HPDE6-E6E7 (cell line): ENCODE measurements around the gene RFT1.
A peak's percentile ranks its signal among the peaks of the same experiment; 100 is the strongest.

Source experiments
- DNase-seq: peaks from one replicate; pipeline ENCODE4 v3.0.0; 2011; ENCODE audit warnings: missing footprints; ENCODE audit errors: extremely low spot score

The RFT1 gene

DNA sequence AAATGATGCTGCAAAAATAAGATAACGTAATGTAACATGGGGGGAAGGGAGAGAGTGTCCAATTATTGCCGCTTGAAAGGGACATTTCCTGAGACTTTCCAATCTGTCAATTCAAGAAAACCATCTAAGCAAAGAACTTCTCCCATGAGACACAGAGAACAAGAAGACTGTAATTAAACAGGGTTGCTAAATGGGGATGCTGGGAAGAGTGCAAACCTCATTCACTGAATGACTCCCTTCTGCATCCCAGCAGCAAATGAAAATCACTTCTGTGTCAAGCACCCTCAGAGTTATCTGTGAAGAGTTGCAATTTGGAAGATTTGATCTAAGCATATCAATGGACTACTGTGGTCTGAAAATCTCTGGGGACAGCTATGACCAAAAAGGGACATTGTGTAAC is 3.6 kb downstream of the RFT1 start:
- DNase-seq: no peak

DNA sequence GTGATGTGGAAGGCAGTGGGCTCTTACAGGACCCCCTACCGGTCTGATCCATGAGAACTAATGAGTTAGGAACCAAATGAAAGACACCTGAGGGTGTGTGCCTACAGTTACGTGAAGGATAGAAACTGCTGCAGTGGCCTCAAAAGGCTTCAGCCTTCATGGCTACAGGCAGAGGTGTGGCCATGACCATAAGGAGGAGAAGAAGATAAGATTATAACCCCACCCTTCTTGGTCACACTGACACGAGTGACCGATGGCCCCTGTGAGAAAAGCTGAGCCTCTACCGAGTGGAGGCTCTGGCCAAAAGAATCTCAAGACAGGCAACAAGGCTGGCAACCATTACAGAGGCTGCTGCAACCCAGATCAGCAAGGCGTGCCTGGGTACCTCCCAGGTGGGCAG is 6.3 kb downstream of the RFT1 start:
- DNase-seq: no peak

DNA sequence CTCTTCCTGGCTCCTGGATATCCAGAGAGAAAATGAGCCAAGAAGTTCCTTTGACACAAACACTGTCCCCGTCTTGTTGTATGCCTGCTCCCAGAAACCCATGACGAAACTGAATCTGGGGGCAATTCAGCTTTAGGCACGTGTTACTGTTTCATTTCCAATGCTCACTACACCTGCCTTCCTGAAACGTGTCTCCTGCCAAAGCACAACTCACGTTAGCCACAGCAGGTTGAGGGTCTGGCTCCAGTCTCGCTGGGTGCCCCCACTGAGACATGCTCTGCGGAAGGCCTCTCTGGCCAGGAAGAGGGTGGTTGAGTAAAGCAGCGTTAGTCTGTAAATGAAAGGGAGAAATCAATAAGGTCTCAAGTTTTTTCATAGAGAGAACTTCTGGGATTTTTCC is 6.7 kb downstream of the RFT1 start:
- no peak for DNase-seq

DNA sequence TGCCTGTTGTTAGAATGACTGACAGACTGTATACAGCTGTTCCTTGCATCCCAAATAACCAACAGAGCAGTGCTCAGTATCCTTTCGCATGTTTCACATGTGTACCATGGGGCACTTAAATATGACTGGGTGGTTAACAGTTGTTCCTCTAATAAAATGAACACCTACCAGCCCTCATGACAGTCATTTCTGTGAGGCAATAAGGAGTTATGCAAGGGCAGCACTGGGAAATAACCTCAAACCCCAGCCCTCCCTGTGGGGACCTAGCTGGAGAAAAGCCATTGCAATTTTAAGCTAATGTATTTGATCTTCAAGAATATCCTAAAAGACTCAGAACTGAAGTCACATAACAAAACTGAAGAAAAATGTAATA is 7.3 kb downstream of the RFT1 start:
- no peak for DNase-seq

GRCh38 chr3:53122255-53122932 is 7.8 kb downstream of the RFT1 start:
- DNase-seq: no peak

DNA sequence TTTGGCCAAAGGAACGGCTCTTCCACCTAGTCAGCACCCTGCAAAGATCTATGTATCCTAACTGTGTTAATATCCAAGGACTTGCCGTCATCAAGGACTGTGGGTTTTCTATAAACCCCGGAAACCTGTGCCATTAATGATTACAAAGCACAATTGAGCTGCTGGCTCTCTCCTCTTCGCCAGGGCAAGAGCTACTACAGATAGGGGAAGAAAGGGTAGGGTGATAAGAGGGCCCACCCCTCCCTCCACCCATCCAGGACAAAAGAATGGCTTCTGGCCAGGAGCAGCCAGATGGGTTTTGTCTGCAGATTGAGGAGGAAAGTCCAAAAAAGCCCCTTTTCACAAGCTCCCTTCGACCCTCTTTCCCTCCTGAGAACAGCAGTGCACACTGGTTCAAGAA is 9.9 kb downstream of the RFT1 start:
- no peak for DNase-seq

- no peak for DNase-seq
Observed at GRCh38 chr3:53116956-53117355, 13.3 kb downstream of the RFT1 start.

- DNase-seq: peak; percentile 13
Observed at GRCh38 chr3:53114412-53115074, 15.7 kb downstream of the RFT1 start.

DNA sequence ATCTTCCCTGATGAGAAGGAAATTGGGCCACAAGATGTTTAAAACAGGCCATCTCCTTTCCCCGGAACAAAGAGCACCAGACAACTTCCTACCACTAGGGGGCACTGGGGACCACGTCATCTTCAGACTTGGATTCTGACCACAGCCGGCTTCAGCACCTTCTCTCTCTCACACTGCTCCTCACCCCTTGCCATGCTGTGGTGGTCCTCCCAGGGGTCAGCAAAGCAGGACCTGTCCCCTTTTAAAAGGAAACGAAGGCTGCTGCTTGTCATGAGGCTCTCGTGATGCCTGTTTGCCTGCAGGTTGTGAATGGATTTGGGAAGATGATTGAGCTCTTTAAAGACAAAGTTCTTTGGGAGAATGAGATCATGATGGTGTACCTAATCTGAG is 16.2 kb downstream of the RFT1 start:
- peak; percentile 33 for DNase-seq

DNA sequence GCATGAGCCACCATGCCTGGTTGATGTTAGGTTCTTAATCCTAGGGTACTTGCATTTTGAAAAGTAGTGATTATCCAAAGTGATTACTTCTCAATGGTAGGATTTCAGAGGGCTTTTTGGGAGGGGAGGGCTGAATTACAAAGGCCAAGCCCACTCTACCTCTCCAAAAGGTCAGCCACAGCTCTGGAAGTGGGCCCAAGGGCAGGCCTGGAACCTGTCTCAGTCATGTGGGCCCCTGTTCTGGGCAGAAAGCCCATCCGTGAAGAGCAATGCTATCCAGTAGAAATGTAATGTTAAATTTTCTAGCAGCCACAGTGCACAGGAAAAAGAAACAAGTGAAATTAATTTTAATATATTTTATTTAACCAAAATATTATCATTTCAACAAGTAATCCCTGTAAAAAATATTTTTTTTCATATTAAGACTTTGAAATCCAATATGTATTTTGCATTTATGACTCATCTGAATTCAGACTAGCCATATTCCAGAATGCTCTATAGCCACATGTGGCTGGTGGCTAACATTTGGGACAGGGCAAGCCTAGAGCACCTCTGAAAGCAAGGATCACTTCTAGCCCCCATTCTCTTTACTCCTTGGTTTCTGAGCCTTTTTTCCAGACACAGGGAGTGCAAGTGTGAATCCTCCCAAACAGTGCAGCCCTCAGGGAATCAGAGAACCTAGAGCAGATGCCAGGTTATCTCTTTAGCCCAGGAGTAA is 16.8 kb downstream of the RFT1 start:
- no peak for DNase-seq

- no peak for DNase-seq
Observed at GRCh38 chr3:53111822-53112221, 18.4 kb downstream of the RFT1 start.

- DNase-seq: no peak
Observed at GRCh38 chr3:53109891-53110771, 20.1 kb downstream of the RFT1 start.

DNA sequence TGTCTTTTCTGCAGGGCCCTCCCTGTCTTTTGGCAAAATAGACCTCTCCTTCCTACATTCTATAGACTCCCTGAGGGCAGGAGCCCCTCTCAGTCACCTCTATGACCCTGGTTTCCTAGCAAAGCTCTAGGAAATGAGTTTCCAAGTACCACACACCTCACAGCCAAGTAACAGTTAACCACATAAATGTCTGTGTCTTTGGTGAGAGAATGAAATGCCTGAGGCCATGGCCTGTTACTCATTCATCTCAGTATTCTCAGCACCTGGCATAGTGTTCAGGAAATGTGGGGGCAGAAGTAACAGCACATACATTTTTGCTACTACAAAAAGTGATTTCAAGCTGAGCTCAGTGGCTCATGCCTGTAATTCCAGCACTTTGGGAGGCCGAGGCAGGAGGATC is 21.0 kb downstream of the RFT1 start:
- DNase-seq: peak; percentile 46

- DNase-seq: no peak
Observed at GRCh38 chr3:53104762-53105161, 25.5 kb downstream of the RFT1 start.

DNA sequence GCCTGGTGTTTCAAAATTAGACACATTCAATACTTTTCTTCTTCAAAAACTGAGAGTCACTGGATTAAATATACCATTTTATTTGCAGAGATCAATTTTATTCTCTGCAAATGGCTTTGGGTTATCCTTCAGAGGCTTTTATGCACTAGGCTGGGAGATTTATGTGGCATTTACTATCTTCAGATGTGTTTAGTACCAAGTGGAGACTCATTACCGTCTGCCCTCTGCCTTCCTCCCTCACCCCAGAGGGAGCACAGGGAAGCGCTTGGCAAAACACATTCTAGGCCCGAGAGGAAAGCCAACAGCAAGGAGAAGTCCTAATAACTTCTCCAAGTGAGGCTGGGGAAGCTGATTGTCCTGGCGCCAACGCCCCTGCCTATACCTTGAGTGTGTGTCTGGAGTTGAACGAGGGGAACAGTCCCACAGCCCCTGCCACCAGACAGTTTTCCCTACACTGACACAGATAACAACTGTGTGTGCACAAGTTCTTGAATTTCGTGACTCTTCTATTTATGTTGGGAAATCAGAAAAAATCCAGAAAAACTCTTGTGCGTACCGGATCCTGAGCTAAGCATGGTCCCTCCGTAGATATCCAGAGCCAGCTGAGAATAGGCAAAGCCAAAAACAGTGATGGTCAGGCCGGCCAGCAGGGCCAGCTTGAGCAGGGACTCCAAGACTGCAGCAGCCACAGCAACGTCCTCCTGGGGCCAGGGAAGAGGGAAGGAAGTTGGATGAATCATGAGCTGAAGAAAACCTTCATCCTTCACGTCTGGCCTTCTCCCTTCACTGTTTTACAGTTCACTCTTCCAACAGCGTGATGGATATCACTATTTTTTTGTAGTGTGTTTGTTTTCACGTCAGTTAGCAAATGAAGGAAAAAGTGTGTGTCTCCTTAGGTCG is 26.6 kb downstream of the RFT1 start:
- no peak for DNase-seq

- DNase-seq: no peak
Observed at GRCh38 chr3:53102601-53103147, 27.6 kb downstream of the RFT1 start.

- DNase-seq: no peak
Observed at GRCh38 chr3:53101956-53102355, 28.3 kb downstream of the RFT1 start.

- DNase-seq: no peak
Observed at GRCh38 chr3:53100818-53101466, 29.3 kb downstream of the RFT1 start.

DNA sequence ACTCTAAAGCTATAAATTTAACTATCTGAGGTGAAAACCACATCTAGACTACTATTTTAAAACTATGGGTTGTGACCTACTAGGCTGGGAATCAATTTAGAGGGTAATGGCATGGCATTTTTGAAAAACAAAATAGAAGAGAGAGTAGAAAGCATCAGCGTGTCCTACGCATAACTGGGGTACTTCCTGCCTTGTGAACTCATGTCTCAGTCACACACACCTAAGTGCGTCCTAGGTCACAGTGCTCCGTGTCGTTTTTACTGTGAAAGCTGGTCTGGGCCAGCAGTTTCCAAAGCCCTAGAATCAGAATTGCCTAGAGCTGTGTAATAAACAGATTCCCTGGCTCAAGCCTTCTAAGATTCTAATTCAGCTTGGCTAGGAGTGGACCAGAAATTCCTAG is 32.3 kb downstream of the RFT1 start:
- no peak for DNase-seq

DNA sequence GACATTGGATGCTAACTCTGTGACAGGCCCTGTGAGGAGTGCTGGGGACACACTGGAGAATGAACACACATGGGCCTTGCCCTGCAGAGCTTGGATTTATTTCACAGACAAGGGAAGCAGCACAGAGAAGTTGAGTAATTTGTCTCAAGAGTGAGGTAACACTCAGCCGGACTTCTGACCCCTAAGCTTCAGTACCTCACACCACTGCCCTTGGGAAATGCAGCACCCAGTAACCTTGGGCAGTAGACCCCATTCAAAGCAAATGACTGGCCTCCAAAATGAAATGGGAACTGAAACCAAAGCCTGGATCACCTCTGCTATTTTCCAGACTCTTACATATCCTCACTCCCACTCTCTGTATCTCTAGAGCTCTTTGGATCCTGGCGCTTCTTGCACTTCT is 37.3 kb downstream of the RFT1 start:
- no peak for DNase-seq
